Astrocyte (in vitro differentiated cells and primary cell): ENCODE data around the gene CD63. TPM values are rescaled to one million over a fixed set of nuclear protein-coding genes. Genes with fewer than 3 reads are reported as not detected.

Experiments
- DNase-seq: peaks from one replicate; pipeline ENCODE4 v3.0.0-alpha.2; 2010; ENCODE audit warnings: low read depth
- FAIRE-seq: peaks from 2 replicates; lab custom pipeline; 2011; peaks lifted over from hg19 to GRCh38; lab: Jason Lieb, UNC
- H2AFZ ChIP-seq: 2 replicates; pipeline ENCODE4 v1.6.0; 2012; ENCODE audit warnings: low read depth, low read length, inconsistent platforms
- H3K27ac ChIP-seq: 2 replicates; pipeline ENCODE4 v1.5.1; 2011; ENCODE audit warnings: low read depth, low read length, inconsistent platforms
- H3K27me3 ChIP-seq: 2 replicates; pipeline ENCODE4 v1.6.0; 2011; ENCODE audit warnings: low read length, inconsistent platforms; ENCODE audit not compliant: insufficient read depth
- H3K36me3 ChIP-seq: 2 replicates; pipeline ENCODE4 v1.5.1; 2011; ENCODE audit warnings: low read length, inconsistent platforms; ENCODE audit not compliant: insufficient read depth
- H3K4me1 ChIP-seq: 2 replicates; pipeline ENCODE4 v1.5.1; 2011; ENCODE audit warnings: low read length, inconsistent platforms; ENCODE audit not compliant: insufficient read depth
- H3K4me2 ChIP-seq: 2 replicates; pipeline ENCODE4 v1.6.0; 2012; ENCODE audit warnings: low read length, inconsistent platforms
- H3K4me3 ChIP-seq: 2 replicates; pipeline ENCODE4 v1.5.1; 2011; ENCODE audit warnings: low read depth, mild to moderate bottlenecking, low read length, inconsistent platforms; ENCODE audit not compliant: insufficient read depth
- H3K79me2 ChIP-seq: 2 replicates; pipeline ENCODE4 v1.6.0; 2012; ENCODE audit warnings: mild to moderate bottlenecking, low read length, inconsistent platforms; ENCODE audit not compliant: insufficient read depth
- H3K9ac ChIP-seq: 2 replicates; pipeline ENCODE4 v1.6.0; 2012; ENCODE audit warnings: mild to moderate bottlenecking, low read length, inconsistent platforms
- H3K9me3 ChIP-seq: 2 replicates; pipeline ENCODE4 v1.5.1; 2012; ENCODE audit warnings: low read depth, mild to moderate bottlenecking, low read length, inconsistent platforms; ENCODE audit not compliant: insufficient read depth
- H4K20me1 ChIP-seq: 2 replicates; pipeline ENCODE4 v1.6.0; 2012; ENCODE audit warnings: low read length, inconsistent platforms; ENCODE audit not compliant: insufficient read depth
- H3K27ac Mint-ChIP-seq: one replicate; pipeline ENCODE4 v1.8.0; 2021; ENCODE audit warnings: mild to moderate bottlenecking, mixed read lengths; ENCODE audit not compliant: unreplicated experiment
- H3K27me3 Mint-ChIP-seq: one replicate; pipeline ENCODE4 v1.8.0; 2021; ENCODE audit warnings: low read depth, mixed read lengths; ENCODE audit not compliant: unreplicated experiment
- H3K36me3 Mint-ChIP-seq: one replicate; pipeline ENCODE4 v1.8.0; 2021; ENCODE audit warnings: low read depth, mixed read lengths; ENCODE audit not compliant: unreplicated experiment
- H3K4me1 Mint-ChIP-seq: one replicate; pipeline ENCODE4 v1.8.0; 2021; ENCODE audit warnings: low read depth, mixed read lengths; ENCODE audit not compliant: unreplicated experiment
- H3K4me3 Mint-ChIP-seq: one replicate; pipeline ENCODE4 v1.8.0; 2021; ENCODE audit warnings: mild to moderate bottlenecking, moderate library complexity, mixed read lengths; ENCODE audit not compliant: unreplicated experiment
- H3K9me3 Mint-ChIP-seq: one replicate; pipeline ENCODE4 v1.8.0; 2021; ENCODE audit warnings: mild to moderate bottlenecking, mixed read lengths; ENCODE audit not compliant: unreplicated experiment
- EZH2 ChIP-seq: IDR thresholded peaks from 2 replicates; pipeline ENCODE4 v1.6.1; 2012; ENCODE audit warnings: mild to moderate bottlenecking, low read length, inconsistent platforms; ENCODE audit not compliant: insufficient read depth
- total RNA-seq: library from RNA; stranded (reverse); gene quantifications from 2 replicates; pipeline ENCODE4 v1.2.1, GENCODE V29; 2021
- TF ChIP-seq, protein P1 (sequence below): IDR thresholded peaks from 2 replicates; pipeline ENCODE4 v1.5.1; 2011; ENCODE audit warnings: low read depth, mild to moderate bottlenecking, inconsistent platforms, low read length, moderate library complexity; ENCODE audit not compliant: insufficient read depth

The CD63 gene
- total RNA-seq, 1 donor from 2014 or later, result 1,014 TPM

DNA sequence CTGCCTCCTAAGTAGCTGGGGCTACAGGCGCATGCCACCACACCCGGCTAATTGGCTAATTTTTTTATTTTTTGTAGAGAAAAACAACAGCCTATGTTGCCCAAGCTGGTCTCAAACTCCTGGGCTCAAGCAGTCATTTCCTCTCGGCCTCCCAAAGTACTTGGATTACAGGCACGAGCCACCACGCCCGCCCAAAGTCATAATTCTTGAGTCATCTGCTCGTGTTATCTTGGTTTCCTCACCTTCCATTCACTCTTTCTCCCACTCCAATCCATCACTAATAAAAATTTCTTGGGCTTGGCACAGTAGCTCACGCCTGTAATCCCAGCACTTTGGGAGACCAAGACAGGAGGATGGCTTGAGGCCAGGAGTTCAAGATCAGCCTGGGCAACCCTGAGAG is 53.1 kb downstream of the CD63 start:
- no peaks in the 10 kb centered on the region for H3K4me1 ChIP-seq
- no peak overlapping the region for H3K4me2 ChIP-seq
- no peaks in the 10 kb centered on the region for H3K79me2 ChIP-seq
- H3K4me3 Mint-ChIP-seq, result no peak overlapping the region
- FAIRE-seq (no peak), DNase-seq (no peak)
- TF ChIP-seq, protein P1, sequence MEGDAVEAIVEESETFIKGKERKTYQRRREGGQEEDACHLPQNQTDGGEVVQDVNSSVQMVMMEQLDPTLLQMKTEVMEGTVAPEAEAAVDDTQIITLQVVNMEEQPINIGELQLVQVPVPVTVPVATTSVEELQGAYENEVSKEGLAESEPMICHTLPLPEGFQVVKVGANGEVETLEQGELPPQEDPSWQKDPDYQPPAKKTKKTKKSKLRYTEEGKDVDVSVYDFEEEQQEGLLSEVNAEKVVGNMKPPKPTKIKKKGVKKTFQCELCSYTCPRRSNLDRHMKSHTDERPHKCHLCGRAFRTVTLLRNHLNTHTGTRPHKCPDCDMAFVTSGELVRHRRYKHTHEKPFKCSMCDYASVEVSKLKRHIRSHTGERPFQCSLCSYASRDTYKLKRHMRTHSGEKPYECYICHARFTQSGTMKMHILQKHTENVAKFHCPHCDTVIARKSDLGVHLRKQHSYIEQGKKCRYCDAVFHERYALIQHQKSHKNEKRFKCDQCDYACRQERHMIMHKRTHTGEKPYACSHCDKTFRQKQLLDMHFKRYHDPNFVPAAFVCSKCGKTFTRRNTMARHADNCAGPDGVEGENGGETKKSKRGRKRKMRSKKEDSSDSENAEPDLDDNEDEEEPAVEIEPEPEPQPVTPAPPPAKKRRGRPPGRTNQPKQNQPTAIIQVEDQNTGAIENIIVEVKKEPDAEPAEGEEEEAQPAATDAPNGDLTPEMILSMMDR, result no peak
- TF ChIP-seq EZH2, result no peak
- H3K4me3 ChIP-seq, result no peak overlapping the region
- no peak overlapping the region for H3K9ac ChIP-seq
- H4K20me1 ChIP-seq, result no peaks in the 10 kb centered on the region
- no peak overlapping the region for H2AFZ ChIP-seq
- no peaks in the 10 kb centered on the region for H3K27me3 ChIP-seq
- H3K4me1 Mint-ChIP-seq, result no peaks in the 10 kb centered on the region
- H3K36me3 ChIP-seq, result no peaks in the 10 kb centered on the region
- H3K27me3 Mint-ChIP-seq, result peaks cover 10% of the 10 kb centered on the region
- no peak overlapping the region for H3K27ac ChIP-seq
- H3K27ac Mint-ChIP-seq, result no peak overlapping the region
- no peaks in the 10 kb centered on the region for H3K36me3 Mint-ChIP-seq
- H3K9me3 Mint-ChIP-seq, result peaks cover 1% of the 10 kb centered on the region
- H3K9me3 ChIP-seq, result no peaks in the 10 kb centered on the region

Other genes starting within 250 kb of the CD63 start
- gene OR6C68, start 236.6 kb downstream of the CD63 start, total RNA-seq, result not detected in 2 replicates
- gene OR6C4, start 179.4 kb downstream of the CD63 start, total RNA-seq, result not detected in 2 replicates
- gene OR2AP1, start 156.5 kb downstream of the CD63 start, total RNA-seq, result not detected in 2 replicates
- gene OR10P1, start 92.1 kb downstream of the CD63 start, total RNA-seq, result not detected in 2 replicates
- gene ITGA7, start 21.1 kb downstream of the CD63 start, total RNA-seq, result 20.4 and 26.5 TPM in 2 replicates
- 49.2 and 51.0 TPM in 2 replicates for gene BLOC1S1, start 13.0 kb downstream of the CD63 start, total RNA-seq
- gene RDH5, start 8.6 kb downstream of the CD63 start, total RNA-seq, result 1.4 and 2.1 TPM in 2 replicates
- gene GDF11, start 14.1 kb upstream of the CD63 start, total RNA-seq, result 25.3 and 28.9 TPM in 2 replicates
- gene SARNP, start 88.7 kb upstream of the CD63 start, total RNA-seq, result 95.7 and 105 TPM in 2 replicates
- 54.8 and 58.9 TPM in 2 replicates for gene ORMDL2, start 89.0 kb upstream of the CD63 start, total RNA-seq
- 26.3 and 29.7 TPM in 2 replicates for gene DNAJC14, start 100.6 kb upstream of the CD63 start, total RNA-seq
- gene MMP19, start 113.9 kb upstream of the CD63 start, total RNA-seq, result 3.6 and 4.7 TPM in 2 replicates
- gene PYM1, start 198.9 kb upstream of the CD63 start, total RNA-seq, result 31.5 and 33.6 TPM in 2 replicates
- gene DGKA, start 202.2 kb upstream of the CD63 start, total RNA-seq, result 108 and 118 TPM in 2 replicates
- gene PMEL, start 237.0 kb upstream of the CD63 start, total RNA-seq, result 3.9 and 13.8 TPM in 2 replicates
- gene CDK2, start 237.8 kb upstream of the CD63 start, total RNA-seq, result 37.8 and 44.3 TPM in 2 replicates
- 110 and 127 TPM in 2 replicates for gene RAB5B, start 245.1 kb upstream of the CD63 start, total RNA-seq